Bronchial epithelial cell (primary cell): Measurements from ENCODE around the gene SHMT1. TPM values are rescaled to one million over a fixed set of nuclear protein-coding genes. Genes with fewer than 3 reads are reported as not detected.
"Not testable (repeated sequence)": the region's sequence is repeated elsewhere in the genome, so short reads cannot be mapped to it uniquely, and the experiment has no call there.

Experiments used
- DNase-seq: peaks from one replicate; pipeline ENCODE4 v3.0.0-alpha.2; 2010; ENCODE audit warnings: low read depth
- FAIRE-seq: peaks from 2 replicates; lab custom pipeline; 2011; peaks lifted over from hg19 to GRCh38; lab: Jason Lieb, UNC
- H3K27me3 ChIP-seq: 2 replicates; pipeline ENCODE4 v1.5.1; 2011; ENCODE audit warnings: low read length; ENCODE audit not compliant: control insufficient read depth, insufficient read depth
- H3K36me3 ChIP-seq: 2 replicates; pipeline ENCODE4 v1.5.1; 2011; ENCODE audit warnings: low read length; ENCODE audit not compliant: control insufficient read depth, insufficient read depth
- H3K4me3 ChIP-seq: 2 replicates; pipeline ENCODE4 v1.5.1; 2011; ENCODE audit warnings: mild to moderate bottlenecking, low read depth, low read length, control low read depth
- total RNA-seq: library from RNA; depleted of rRNA; stranded (reverse); fragments of >200 nt; gene quantifications from 2 replicates; pipeline ENCODE4 v1.2.1, GENCODE V29; 2014
- TF ChIP-seq, protein P1 (sequence below): IDR thresholded peaks from 2 replicates; pipeline ENCODE4 v1.5.1; 2011; ENCODE audit warnings: mild to moderate bottlenecking, moderate library complexity, low read length, control low read depth, inconsistent platforms; ENCODE audit not compliant: insufficient read depth, severe bottlenecking

The SHMT1 gene
- total RNA-seq, 1 donor from 2014 or later = 15.3 TPM

DNA sequence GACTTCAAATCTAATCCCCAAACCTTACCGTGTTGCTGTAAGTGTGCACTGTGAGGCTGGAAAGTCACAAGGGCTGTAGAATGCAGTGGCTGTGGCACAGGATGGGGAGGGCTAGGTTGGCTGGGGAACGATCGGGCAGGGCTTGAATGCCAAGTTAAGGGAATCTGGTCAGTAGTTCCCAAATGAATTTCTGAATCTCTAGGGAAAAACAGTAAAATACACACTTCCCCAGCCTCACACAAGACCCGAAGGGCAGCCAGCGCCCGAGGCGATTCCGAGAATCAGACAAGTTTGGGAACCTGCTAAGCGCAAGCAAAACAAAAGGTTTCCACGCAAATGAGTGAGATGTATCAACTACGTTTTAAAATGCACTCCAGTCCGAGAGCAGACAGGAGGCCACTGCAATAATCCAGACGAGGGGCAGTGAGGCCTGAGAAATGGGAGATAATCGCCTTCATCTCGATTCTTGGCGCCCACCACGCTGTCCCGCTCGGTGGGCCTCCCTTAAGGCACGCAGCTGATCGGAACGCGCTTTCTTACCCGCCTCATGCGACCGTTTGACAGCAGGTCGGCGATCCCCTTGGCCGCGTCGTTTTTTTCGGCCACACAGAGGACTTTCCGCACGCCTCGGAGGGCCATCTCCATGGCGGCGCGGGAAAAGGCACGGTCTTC lies 49.2 kb downstream of the SHMT1 start:
- FAIRE-seq = no peak
- H3K36me3 ChIP-seq = peaks cover 16% of the 10 kb centered on the region

DNA sequence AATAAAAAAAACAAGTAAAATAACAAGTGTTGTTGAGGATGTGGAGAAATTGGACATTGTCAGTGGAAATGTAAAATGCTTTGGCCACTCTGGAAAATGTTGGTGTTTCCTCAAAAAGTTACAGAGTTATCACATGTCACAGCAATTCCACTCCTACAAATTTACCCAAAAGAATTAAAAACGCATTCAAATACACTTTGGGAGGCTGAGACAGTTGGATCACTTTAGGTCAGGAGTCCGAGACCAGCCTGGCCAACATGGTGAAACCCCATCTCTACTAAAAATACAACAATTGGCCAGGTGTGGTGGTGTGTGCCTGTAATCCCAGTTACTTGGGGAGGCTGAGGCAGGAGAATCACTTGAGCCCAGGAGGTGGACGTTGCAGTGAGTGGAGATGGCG lies 54.1 kb downstream of the SHMT1 start:
- TF ChIP-seq, protein P1, sequence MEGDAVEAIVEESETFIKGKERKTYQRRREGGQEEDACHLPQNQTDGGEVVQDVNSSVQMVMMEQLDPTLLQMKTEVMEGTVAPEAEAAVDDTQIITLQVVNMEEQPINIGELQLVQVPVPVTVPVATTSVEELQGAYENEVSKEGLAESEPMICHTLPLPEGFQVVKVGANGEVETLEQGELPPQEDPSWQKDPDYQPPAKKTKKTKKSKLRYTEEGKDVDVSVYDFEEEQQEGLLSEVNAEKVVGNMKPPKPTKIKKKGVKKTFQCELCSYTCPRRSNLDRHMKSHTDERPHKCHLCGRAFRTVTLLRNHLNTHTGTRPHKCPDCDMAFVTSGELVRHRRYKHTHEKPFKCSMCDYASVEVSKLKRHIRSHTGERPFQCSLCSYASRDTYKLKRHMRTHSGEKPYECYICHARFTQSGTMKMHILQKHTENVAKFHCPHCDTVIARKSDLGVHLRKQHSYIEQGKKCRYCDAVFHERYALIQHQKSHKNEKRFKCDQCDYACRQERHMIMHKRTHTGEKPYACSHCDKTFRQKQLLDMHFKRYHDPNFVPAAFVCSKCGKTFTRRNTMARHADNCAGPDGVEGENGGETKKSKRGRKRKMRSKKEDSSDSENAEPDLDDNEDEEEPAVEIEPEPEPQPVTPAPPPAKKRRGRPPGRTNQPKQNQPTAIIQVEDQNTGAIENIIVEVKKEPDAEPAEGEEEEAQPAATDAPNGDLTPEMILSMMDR = no peak
- FAIRE-seq (no peak), DNase-seq (no peak)
- Histone ChIP-seq H3K27me3 (no peaks in the 10 kb centered on the region), H3K36me3 (peaks cover 22% of the 10 kb centered on the region), H3K4me3 (no peak overlapping the region)

More for the DNA sequence above, 49.2 kb downstream of the SHMT1 start:
- Histone ChIP-seq H3K27me3 (no peaks in the 10 kb centered on the region), H3K4me3 (peak overlapping the region; percentile 89)
- TF ChIP-seq, protein P1 = no peak
- peak; percentile 20 for DNase-seq

DNA sequence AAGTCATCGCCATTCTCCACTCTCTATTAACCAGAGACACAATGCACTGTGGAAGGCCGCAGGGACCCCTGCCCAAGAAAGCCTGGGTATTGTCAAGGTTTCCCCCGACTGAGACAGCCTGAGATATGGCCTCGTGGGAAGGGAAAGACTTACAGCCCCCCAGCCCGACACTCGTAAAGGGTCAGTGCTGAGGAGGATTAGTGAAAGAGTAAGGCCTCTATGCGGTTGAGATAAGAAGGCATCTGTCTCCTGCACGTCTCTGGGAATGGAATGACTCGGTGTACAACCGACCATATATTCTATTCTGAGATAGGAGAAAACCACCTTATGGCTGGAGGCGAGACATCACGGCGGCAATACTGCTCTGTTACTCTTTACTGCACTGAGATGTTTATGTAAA lies 60.1 kb downstream of the SHMT1 start:
- FAIRE-seq = not testable (repeated sequence)

DNA sequence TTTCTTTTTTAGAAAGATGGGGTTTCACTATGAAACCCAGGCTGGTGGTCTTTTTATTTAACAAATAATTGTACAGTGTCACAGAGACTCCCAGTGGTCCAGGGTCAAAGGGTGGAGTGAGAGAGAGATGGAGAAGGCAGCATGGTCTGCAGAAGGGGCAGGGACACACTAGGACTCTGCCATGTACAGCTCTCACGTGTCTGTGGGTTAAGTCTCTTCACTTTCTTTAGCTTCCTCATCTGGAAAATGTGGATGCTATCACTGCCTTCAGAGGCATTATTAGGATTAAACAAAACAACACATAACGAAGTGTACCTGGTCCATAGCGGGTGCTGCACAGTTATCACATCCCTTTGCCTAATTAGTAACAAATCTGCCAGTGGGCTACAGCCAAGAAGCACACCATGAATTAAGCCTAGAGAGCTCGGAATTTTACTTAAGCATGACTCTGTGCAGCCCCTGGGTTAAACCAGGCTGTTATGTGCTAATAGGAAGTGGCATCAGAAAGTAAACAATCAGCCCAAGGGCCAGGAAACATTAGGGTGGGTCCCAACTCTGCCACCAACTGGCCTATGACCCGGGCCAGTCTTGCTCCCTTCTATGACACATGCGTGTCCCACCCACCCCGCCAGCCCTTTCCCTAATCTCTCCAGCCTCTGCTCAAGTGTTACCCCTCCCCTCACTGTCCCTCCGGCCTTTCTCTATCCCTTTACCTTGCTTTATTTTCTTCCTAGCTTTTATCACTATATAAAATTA lies 62.4 kb downstream of the SHMT1 start:
- FAIRE-seq (no peak), DNase-seq (no peak)
- TF ChIP-seq, protein P1 = no peak
- Histone ChIP-seq H3K36me3 (peaks cover 18% of the 10 kb centered on the region), H3K4me3 (no peak overlapping the region), H3K27me3 (no peaks in the 10 kb centered on the region)

More for the DNA sequence above, 60.1 kb downstream of the SHMT1 start:
- DNase-seq, H3K27me3 ChIP-seq, H3K4me3 ChIP-seq: not testable (repeated sequence)
- H3K36me3 ChIP-seq = peaks cover 26% of the 10 kb centered on the region

DNA sequence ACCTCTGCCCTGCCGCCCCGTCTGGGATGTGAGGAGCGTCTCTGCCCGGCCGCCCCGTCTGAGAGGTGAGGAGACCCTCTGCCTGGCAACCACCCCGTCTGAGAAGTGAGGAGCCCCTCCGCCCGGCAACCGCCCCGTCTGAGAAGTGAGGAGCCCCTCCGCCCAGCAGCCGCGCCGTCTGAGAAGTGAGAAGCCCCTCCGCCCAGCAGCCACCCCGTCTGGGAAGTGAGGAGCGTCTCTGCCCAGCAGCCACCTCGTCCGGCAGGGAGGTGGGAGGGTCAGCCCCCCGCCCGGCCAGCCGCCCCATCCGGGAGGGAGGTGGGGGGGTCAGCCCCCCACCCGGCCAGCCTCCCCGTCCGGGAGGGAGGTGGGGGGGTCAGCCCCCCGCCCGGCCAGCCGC lies 65.3 kb downstream of the SHMT1 start:
- not testable (repeated sequence) for DNase-seq, H3K27me3 ChIP-seq, H3K4me3 ChIP-seq, FAIRE-seq
- peaks cover 12% of the 10 kb centered on the region for H3K36me3 ChIP-seq

DNA sequence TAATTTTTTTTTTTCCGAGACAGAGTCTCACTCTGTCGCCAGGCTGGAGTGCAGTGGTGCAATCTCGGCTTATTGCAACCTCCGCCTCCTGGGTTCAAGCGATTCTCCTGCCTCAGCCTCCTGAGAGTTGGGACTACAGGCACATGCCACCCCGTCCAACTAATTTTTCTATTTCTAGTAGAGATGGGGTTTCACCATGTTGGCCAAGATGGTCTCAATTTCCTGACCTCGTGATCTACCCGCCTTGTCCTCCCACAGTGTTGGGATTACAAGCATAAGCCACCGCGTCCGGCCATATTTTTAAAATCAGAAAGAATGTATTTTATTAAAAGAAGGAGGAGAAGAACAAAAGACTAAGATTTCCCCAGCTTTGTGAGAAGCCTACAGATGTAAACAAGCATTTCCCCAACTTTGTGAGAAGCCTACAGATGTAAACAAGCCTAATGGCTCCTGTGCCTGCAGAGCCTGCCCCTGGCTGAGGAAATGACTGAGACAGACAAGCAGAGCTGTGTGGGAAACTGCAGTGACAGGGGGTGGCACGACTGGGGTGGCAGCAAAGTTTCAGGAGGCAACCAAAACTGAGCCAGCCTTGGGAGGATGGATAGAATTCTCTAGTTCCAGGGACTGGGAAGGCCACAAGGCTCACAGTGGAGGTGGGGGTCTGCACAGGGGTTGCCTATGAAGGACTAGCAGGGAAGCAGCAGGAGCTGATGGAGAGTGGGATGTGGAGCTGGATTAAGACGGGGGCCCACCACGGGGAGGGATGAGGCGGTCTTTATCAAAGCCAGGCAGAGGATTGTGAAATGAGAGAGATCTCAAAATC lies 71.4 kb downstream of the SHMT1 start:
- FAIRE-seq (no peak), DNase-seq (no peak)
- no peaks in the 10 kb centered on the region for H3K27me3 ChIP-seq
- no peak overlapping the region for H3K4me3 ChIP-seq
- peaks cover 17% of the 10 kb centered on the region for H3K36me3 ChIP-seq
- TF ChIP-seq, protein P1 = no peak
